Measurements from ENCODE around the gene PRKCZ. TPM values are rescaled to one million over a fixed set of nuclear protein-coding genes. Genes with fewer than 3 reads are reported as not detected.

The PRKCZ gene
- total RNA-seq, 1 donor from 2014 or later = 58.3 TPM

DNA sequence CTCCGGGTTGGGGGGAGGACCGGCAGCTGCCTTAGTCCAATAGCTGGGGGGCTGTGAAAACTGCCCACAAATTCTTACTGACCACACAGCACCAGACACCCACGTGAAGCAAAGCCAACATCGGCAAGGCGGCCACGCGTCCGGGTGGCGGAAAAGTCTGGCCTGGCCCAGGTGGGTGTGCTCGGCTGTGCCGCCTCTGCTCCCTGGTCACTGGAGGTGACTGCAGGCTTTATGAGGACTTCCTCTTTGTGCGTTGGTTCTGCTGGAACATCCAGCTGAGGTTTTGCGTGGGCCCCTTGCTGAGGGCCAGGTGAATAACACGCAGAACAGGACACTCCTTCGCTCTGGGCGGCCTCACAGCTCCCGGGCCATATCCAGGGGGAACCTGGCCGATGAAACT lies 108.9 kb downstream of the PRKCZ start:
- DNase-seq = no peak

DNA sequence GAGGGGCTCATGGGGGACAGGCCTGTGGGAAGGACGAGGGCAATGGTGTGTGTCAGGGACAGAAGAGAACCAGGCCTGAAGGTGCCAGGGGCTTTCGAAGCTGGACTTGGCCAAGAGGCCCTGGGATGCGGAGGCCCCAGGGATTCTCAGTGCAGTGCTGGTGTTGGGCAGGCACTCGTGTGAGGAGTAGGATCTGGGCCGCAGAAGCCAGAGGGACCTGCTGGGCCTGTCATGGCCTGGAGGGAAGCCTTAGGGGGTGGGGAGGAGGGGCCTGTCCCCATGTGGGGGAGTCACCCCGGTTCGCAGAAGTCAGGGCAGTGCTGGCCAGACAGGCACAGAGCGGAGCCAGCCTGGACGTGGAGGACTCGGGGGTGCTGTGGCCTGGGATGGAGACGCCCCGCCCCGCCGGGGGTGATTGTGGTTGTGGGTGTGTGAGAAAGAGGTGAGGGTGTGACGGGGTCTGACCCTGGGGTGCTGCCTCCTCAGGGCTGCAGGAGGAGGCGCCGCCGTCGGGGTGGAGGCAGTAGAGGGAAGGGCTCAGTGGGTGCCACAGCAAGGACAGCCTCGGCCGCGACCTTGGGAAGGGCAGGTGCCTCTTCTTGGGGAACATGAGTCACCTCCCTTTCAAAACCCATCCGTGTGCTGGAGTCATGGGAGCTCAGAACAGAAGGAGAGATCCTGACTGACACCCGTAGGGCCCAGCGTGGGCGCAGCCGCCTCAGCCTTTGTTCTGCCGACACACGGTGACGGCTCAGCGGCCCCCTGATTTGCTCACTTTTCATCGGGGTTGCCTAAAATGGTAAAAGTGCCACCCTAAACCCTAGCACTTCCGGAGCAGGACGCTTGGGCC lies 110.5 kb downstream of the PRKCZ start:
- no peak for DNase-seq

DNA sequence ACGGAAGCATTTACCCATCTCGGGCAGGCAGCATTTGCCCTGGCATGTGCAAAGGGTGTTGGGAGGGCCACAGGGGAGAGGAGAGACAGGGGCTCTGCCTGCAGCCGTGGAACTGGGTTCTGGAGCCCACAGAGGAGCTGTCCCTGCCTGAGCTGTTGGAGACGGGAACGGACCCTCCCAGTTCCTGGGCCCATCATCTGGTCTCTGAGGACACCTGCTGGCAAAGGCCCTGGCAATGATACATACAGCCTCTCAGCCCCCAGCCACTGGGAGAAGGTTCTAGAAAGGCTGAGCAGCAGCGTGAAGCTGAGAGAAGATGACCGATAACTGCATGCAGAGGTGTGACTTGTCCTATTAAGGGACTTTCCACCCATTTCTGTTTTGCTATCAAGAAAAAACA lies 113.0 kb downstream of the PRKCZ start:
- DNase-seq = no peak

DNA sequence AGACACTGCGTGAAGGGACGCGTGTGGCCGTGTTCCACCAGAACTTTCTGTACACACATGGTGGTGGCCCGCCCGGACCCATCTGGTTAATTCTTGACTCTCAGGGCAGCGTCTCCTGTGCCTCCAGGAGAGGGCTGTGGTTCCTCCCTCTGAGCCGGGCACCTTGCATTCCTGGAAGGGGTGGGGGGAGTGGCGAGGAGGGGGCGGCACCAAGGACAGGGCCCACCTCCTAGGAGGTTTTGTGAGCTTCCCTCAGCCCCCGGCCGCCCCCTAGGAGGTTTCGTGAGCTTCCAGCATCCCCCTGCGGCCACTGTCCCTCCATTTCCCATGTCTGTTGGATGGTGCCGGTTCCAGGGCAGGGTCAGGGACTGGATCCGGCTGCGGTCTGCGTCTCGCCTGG lies 115.4 kb downstream of the PRKCZ start:
- DNase-seq = no peak

DNA sequence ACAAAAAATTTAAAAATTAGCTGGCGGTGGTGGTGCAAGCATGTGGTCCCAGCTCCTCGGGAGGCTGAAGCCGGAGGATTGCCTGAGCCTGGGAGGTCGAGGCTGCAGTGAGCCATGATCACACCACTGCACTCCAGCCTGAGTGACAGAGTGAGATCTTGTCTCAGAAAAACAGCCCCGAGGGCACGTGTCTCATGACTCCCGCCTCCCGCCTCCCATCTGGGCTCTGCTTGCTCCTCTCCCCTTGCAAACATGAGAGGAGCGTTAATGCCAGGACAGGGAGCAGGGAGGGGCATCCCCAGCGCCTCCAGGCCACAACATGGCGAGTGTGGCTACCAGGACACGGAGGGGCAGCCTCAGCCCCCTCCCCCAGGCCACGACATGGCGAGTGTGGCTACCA lies 116.0 kb downstream of the PRKCZ start:
- no peak for DNase-seq

DNA sequence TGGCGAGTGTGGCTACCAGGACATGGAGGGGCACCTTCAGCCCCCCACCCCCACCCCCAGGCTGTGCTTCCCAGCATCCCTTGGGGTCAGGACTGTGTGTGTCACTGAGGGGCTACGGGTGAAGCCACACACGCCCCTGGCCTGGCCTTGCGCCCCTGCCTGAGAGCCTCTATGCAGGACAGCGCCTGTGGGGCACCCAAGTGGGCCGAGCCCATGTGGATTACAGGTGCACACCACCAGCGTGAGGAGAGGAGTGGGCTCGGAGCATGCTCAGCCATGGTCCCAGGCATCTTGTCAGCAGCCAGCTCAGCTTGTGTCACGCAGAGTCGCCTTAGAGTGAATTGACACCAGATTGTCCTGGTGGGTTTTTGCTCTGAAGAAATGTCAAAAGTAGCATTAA lies 116.5 kb downstream of the PRKCZ start:
- no peak for DNase-seq

DNA sequence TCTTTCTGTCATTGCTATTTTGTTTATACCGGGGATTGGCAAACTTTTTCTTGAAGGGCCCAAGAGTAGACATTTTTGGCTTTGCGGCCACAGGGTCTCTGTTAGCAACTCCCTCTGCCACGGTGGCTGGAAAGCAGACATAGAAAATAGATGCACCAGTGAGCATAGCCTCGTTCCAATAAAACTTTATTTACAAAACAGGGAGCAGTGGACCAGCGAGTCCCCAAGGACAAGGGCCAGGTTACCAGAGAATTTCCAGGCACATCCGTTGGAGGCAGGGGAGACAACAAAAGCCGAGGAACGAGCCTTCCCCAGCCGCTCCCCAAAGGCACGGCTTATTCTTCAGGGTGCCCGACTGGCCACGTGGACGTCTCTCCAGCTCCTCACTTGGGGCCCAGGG lies 117.9 kb downstream of the PRKCZ start:
- DNase-seq = no peak

DNA sequence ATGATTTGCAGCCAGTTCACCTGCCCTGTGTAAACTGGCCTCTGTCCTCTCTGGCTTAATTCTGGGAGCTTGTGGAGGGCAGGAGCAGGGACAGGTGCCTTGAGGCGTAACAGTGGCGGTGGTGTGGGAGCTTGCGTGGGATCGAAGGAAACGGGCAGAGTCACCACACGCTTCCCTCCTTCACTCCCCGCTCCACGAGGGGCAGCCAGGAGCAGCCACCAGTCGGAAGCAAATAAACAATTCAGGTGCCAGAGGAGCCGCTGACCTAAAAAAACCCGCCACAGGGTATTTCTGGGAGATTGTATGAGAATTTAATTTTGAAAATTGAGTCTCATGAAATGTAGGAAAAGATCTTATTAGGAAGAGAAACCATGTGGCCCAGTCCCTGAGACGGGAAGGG lies 118.3 kb downstream of the PRKCZ start:
- no peak for DNase-seq

DNA sequence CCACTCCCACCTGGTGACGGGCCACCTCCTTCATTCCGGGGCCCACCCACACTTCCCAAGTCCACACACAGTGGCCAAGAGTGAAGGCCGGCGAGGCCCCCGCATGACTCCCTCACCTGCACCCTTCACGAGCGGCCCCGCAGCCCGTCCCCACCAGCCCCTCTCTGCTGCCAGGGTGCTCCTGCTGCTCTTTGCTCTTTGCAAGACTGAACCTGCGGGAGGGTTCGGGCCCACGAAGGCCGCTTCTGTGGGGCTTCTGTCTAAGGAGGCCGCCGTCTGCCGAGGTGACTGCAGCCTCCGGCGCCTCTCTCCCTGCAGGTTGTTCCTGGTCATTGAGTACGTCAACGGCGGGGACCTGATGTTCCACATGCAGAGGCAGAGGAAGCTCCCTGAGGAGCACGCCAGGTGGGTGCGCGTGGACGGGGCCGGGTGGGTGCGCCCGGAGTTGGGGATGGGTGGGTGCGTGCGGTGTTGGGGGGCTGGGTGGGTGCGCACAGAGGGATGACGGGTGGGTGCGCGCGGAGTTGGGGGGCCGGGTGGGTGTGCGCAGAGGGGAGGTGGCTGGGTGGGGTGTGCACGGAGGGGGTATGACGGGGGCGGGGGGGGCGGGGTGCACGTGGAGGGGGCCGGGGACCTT lies 119.1 kb downstream of the PRKCZ start:
- DNase-seq = no peak

DNA sequence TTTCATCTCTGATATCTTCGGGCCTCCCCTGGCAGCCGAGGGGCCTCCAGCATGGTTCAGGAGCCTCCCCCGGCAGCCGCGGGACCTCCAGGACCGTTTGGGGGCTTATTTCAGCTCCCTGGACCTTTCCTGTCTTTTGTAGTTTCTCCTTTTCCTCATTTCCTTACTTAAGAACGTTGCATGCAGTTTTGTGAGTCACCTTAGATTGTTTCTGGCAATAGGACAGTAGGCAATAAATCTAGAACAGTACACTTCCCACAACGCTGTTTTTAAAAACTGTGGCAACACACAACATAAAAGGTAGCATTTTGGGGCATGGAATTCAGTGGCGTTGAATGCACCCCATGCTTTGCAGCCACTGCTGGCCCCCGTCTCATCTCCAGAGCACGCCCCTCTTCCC lies 120.0 kb downstream of the PRKCZ start:
- DNase-seq = no peak

DNA sequence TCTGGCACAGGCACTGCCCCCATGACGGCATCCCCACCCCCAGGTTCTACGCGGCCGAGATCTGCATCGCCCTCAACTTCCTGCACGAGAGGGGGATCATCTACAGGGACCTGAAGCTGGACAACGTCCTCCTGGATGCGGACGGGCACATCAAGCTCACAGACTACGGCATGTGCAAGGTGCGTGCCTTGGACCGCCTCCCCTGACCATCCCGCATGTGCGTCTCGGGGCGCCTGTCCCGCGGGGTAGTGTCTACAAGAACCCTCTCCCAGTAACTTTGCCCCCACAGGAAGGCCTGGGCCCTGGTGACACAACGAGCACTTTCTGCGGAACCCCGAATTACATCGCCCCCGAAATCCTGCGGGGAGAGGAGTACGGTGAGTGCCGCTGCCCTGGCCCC lies 121.8 kb downstream of the PRKCZ start:
- no peak for DNase-seq

DNA sequence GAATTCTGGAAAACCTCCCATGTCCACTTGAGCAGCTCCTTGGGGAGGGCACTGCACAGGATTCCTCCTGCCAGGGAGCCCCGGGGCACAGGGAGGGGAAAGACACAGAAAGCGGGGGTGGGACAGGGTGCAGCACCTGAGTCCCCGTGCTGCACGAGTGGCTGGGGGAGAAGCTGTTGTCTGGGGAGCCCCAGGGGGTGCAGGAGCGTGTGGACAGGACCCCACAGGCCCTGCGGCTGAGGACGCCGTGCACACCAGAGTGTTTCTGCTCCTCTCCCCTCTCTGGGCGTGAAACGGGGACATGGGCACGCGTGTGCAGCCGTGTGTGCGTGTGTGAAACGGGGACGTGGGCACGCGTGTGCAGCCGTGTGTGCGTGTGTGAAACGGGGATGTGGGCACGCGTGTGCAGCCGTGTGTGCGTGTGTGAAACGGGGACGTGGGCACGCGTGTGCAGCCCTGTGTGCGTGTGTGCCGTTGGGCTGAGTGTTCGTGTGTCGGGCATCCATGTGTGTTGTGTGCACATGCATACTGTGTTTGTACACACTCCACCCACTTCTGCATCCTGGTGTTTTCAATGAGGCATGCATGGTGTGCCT lies 122.4 kb downstream of the PRKCZ start:
- DNase-seq = no peak

DNA sequence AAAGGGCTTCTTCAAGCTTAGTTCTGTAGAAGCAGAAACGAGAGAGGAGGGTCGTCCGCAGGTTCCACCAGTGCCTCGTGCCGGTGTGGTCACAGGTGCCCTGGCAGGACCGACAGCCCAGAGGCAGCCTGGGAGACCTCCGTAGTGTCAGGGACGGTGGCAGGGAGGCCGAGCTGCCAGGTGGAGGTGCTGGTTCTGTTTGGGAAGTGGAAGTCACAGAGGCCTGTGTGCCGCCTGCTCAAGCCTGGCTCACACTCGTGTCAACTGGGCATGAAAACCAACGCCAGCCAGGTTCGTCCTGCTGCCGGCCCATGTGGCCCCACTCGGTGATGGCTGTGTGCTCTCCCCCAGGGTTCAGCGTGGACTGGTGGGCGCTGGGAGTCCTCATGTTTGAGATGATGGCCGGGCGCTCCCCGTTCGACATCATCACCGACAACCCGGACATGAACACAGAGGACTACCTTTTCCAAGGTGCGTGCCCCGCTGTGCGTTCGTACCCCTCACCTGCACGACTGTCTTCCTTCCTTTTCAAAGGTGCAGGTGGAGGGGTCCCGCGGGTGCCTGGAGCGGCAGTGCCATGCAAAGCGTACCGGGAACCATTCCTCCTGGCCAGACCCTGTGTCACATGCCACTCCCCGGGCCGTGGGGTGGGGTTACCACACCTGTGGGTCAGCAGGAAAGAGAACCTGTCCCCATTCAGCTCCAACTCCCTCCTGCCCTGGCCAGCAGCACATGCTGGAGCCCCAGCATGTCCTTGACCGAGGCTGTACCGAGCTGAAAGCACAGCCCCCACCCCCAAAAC lies 123.5 kb downstream of the PRKCZ start:
- no peak for DNase-seq

DNA sequence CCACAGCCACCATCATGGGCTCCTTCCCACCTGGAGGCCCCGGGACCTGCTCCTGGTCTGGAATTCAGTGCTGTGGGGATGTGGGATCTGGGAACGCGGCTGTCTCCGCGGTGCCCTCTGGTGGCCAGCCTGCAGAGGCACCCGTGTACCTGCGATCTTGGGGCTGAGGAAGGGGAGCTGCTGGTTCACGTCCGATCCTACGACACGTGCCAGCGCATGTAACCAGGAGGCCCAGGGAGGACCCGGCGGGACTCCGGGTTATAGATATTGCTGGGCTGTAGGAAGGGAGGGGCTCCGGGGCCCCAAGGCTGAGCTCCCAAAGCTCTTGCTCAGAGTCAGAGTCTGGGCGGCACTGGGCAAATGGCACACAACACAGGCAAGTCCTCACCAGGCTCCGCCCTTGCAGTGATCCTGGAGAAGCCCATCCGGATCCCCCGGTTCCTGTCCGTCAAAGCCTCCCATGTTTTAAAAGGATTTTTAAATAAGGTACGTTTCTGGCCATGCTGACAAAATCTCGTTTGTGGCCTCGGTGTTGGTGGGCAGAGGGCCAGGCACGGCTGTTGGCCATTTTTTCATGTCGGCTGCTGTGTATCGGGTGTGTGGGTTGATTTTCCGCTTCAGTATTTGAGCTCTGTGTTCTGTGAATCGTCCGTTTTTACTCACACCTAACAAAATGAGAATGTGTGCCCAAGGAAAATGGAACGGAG lies 124.3 kb downstream of the PRKCZ start:
- peak; percentile 45 for DNase-seq

DNA sequence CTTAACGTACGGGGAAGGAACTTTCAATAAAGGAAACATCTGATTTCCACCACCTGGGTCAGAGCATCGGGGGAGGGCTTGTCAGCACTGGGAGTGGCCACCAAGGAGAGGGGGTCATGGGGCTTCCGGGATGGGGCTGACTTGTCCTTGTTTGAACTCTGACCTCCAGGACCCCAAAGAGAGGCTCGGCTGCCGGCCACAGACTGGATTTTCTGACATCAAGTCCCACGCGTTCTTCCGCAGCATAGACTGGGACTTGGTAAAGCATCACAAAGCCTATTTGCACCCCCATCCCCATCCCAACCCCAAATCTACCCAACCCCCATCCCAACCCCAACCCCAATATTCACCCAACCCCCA lies 124.8 kb downstream of the PRKCZ start:
- DNase-seq = no peak

DNA sequence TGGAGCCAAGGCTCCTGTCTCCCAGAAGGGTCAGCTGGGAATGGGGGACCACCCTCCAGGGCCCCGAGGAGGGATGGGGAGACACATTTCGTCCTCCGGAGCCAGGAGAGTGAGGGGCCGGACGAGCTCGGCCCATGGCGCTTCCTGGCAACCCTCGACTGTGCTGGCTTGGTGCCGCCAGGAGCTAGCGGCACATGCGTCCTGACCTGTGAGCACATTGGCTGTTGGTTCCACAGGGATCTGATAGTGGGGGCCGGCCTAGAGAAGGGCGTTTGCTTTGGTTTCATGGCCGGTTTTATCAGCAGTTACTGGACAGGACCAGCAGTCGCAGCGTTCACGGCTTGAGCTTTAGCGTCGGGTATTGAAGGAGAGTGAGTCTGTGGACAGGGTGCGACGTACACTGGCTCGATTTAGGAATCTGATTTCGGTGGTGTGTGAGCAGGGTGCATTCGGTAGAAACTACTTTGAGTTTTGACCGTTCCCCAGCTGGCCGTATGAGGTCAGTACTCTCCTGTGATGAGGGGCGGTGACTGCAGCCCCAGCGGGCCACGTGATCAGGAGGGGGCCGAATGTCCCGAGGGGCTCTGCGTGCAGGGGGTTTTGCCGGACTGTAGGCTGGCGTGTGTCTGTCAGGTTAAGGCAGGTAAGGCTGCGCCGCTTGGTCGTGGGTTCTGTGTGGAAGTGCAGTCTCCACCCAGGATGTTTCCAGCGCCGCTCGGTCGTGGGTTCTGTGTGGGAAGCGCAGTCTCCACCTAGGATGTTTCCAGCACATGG lies 125.7 kb downstream of the PRKCZ start:
- DNase-seq = no peak

DNA sequence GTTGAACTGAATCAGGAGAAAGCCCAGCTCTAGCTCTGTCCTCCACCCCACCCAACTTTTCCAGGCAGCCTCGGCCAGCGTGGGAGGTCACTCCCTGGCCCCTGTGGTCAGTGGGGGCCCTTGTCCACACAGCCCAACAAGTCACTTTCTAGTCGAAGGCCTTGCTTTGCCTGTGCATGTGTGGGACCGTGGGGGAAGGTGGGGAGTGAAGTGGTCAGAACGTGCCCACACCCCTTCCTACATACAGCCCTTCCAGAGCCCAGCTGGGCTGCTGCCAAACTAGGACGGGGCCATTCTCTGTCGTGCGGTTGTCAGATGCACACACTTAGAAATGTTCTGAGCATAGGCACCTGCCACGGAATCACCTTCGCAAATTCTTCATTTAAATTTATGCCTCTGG lies 126.4 kb downstream of the PRKCZ start:
- no peak for DNase-seq

DNA sequence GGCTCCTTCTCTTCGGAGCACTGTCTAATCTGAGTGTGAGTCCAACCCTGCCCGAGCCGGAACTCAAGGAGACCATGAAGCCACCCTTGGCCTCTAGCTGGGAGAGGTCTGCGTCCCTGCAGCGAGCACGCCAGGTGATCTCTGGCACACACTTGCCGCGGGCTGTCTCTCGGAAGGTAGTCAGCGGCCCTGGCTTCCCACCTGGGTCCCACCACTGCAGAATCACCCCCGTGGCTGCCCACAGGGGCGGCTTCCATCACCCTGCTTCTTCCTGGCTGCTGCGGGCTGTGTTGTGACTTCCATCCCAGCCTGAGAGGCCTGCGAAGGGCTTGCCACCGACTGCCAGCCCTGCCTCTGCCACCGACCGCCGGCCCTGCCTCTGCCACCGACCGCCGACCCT lies 127.3 kb downstream of the PRKCZ start:
- DNase-seq = no peak

DNA sequence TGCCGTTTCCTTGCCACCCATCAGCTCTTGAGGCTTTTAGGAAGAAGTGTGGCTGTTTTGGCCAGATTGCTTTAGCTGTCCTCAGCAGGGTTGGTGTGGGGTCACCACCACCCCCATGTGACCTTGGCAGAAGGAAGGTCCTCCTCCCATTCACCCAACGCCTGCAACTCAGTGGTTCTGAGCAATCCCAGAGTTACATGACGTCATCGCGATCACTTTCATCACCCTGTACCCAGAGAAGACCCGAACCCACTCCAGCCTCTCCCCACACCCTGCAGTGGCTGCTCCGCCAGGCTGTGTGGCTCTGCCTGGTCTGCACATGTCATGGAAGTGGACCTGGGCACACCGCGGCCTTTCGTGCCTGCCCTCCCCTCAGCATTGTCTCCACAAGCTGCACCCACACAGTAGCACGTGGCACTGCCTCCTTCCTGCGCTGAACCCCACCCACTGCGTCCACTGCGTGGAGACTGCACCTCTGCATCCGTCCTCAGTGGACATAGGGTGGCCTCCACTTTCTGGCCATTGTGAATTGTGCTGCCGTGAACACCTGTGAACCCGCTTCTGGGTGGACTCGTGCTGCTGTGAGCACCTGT lies 127.8 kb downstream of the PRKCZ start:
- DNase-seq = no peak

DNA sequence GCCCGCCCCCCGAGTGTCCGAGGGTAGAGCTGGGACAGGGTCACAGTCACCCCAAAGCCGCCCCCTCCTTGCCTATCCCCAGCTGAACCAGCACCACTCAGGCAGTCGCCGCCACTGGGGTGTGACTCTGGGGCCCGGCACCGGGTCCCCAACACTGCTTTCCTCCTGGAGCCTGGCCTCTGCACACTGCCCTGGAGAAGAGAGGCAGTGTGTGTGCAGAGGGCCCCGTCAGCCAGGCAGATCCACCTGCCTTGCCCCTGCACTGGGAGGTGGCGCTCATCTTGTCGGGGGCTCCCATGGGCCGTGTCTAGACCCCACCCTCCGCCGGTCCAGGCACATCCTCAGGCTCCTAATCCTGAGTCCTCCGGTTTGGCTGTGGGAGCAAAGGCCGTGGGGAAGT lies 128.7 kb downstream of the PRKCZ start:
- DNase-seq = no peak
